ENCODE results near the gene CYP2W1. TPM values are rescaled to one million over a fixed set of nuclear protein-coding genes. Genes with fewer than 3 reads are reported as not detected.
A peak's percentile ranks its signal among the peaks of the same experiment; 100 is the strongest.
"Not testable (repeated sequence)": the region's sequence is repeated elsewhere in the genome, so short reads cannot be mapped to it uniquely, and the experiment has no call there.

CYP2W1 gene
- not detected for total RNA-seq

- ChIA-PET POLR2A (no interaction called here), CTCF (interaction anchor here (1.6 kb wide), 1 partner anchor 10 kb away, joined by 4 read pairs; no protein-coding TSS in a partner anchor)
- no peaks in the 10 kb centered on the region for H3K9me3 Mint-ChIP-seq (ENCODE audit: insufficient read depth)
- ATAC-seq (no peak), DNase-seq (no peak)
- no peaks in the 10 kb centered on the region for H3K4me1 Mint-ChIP-seq (ENCODE audit: low read depth)
- no peaks in the 10 kb centered on the region for H3K27me3 Mint-ChIP-seq (ENCODE audit: low read depth)
- no peak within 1 kb of the TSS for H3K4me3 Mint-ChIP-seq
- H3K36me3 Mint-ChIP-seq (ENCODE audit: low read depth) = no peaks in the 10 kb centered on the region
- no peak within 1 kb of the TSS for H3K27ac Mint-ChIP-seq
Observed at GRCh38 chr7:983004-983615, at the start of gene CYP2W1. CYP2W1 (plus strand) TSS chr7:983181; CDS start chr7:983212, 31 bp downstream.

GRCh38 chr7:934469-935163, 48.4 kb upstream of the CYP2W1 start:
- ChIA-PET CTCF (no interaction called here), POLR2A (no interaction called here)
- Mint-ChIP-seq H3K4me1 (ENCODE audit: low read depth) (peaks cover 22% of the 10 kb centered on the region), H3K27ac (no peak overlapping the region), H3K36me3 (ENCODE audit: low read depth) (peaks cover 13% of the 10 kb centered on the region), H3K9me3 (ENCODE audit: insufficient read depth) (no peaks in the 10 kb centered on the region), H3K27me3 (ENCODE audit: low read depth) (no peaks in the 10 kb centered on the region), H3K4me3 (no peak overlapping the region)
- DNase-seq (no peak), ATAC-seq (no peak)

- peaks cover 17% of the 10 kb centered on the region for H3K36me3 Mint-ChIP-seq (ENCODE audit: low read depth)
- ATAC-seq (no peak), DNase-seq (no peak)
- H3K4me3 Mint-ChIP-seq = no peak overlapping the region
- H3K9me3 Mint-ChIP-seq (ENCODE audit: insufficient read depth) = no peaks in the 10 kb centered on the region
- ChIA-PET POLR2A (no interaction called here), CTCF (no interaction called here)
- H3K27ac Mint-ChIP-seq = no peak overlapping the region
- H3K4me1 Mint-ChIP-seq (ENCODE audit: low read depth) = peaks cover 18% of the 10 kb centered on the region
- no peaks in the 10 kb centered on the region for H3K27me3 Mint-ChIP-seq (ENCODE audit: low read depth)
Observed at GRCh38 chr7:935164-935873, 47.7 kb upstream of the CYP2W1 start.

GRCh38 chr7:935874-936385, 47.1 kb upstream of the CYP2W1 start:
- no peak for ATAC-seq
- Mint-ChIP-seq H3K9me3 (ENCODE audit: insufficient read depth) (no peaks in the 10 kb centered on the region), H3K27ac (peak overlapping the region; percentile 66), H3K4me3 (no peak overlapping the region), H3K27me3 (ENCODE audit: low read depth) (no peaks in the 10 kb centered on the region), H3K4me1 (ENCODE audit: low read depth) (peaks cover 20% of the 10 kb centered on the region), H3K36me3 (ENCODE audit: low read depth) (peaks cover 20% of the 10 kb centered on the region)
- ChIA-PET CTCF (no interaction called here), POLR2A (no interaction called here)
- no peak for DNase-seq

GRCh38 chr7:936386-937054, 46.5 kb upstream of the CYP2W1 start:
- H3K9me3 Mint-ChIP-seq (ENCODE audit: insufficient read depth) = peaks cover 3% of the 10 kb centered on the region
- POLR2A ChIA-PET = no interaction called here
- peak; percentile 44 for DNase-seq
- no peak overlapping the region for H3K4me3 Mint-ChIP-seq
- H3K36me3 Mint-ChIP-seq (ENCODE audit: low read depth) = peaks cover 20% of the 10 kb centered on the region
- H3K27me3 Mint-ChIP-seq (ENCODE audit: low read depth) = no peaks in the 10 kb centered on the region
- peaks cover 20% of the 10 kb centered on the region for H3K4me1 Mint-ChIP-seq (ENCODE audit: low read depth)
- CTCF ChIA-PET = no interaction called here
- H3K27ac Mint-ChIP-seq = peak overlapping the region; percentile 66
- ATAC-seq = peak; percentile 71

GRCh38 chr7:937856-938484, 45.0 kb upstream of the CYP2W1 start:
- CTCF ChIA-PET = no interaction called here

GRCh38 chr7:938546-939185, 44.3 kb upstream of the CYP2W1 start:
- peaks cover 7% of the 10 kb centered on the region for H3K9me3 Mint-ChIP-seq (ENCODE audit: insufficient read depth)
- H3K27me3 Mint-ChIP-seq (ENCODE audit: low read depth) = peaks cover 4% of the 10 kb centered on the region
- ATAC-seq (no peak), DNase-seq (no peak)
- peaks cover 26% of the 10 kb centered on the region for H3K36me3 Mint-ChIP-seq (ENCODE audit: low read depth)
- H3K4me1 Mint-ChIP-seq (ENCODE audit: low read depth) = peaks cover 24% of the 10 kb centered on the region
- no peak overlapping the region for H3K4me3 Mint-ChIP-seq
- CTCF ChIA-PET = no interaction called here
- POLR2A ChIA-PET = interaction anchor here (1.8 kb wide), 1 partner anchor 15 kb away, joined by 6 read pairs; no protein-coding TSS in a partner anchor
- H3K27ac Mint-ChIP-seq = no peak overlapping the region

More at GRCh38 chr7:937856-938484, 45.0 kb upstream of the CYP2W1 start:
- H3K4me3 Mint-ChIP-seq = no peak overlapping the region
- H3K27ac Mint-ChIP-seq = no peak overlapping the region
- DNase-seq (no peak), ATAC-seq (no peak)
- peaks cover 4% of the 10 kb centered on the region for H3K27me3 Mint-ChIP-seq (ENCODE audit: low read depth)
- peaks cover 26% of the 10 kb centered on the region for H3K36me3 Mint-ChIP-seq (ENCODE audit: low read depth)
- H3K4me1 Mint-ChIP-seq (ENCODE audit: low read depth) = peaks cover 24% of the 10 kb centered on the region
- POLR2A ChIA-PET = interaction anchor here (1.8 kb wide), 1 partner anchor 14 kb away, joined by 6 read pairs; no protein-coding TSS in a partner anchor
- H3K9me3 Mint-ChIP-seq (ENCODE audit: insufficient read depth) = peaks cover 7% of the 10 kb centered on the region

- ChIA-PET CTCF (no interaction called here), POLR2A (no interaction called here)
- Mint-ChIP-seq H3K4me3 (no peak overlapping the region), H3K27ac (no peak overlapping the region), H3K9me3 (ENCODE audit: insufficient read depth) (peaks cover 7% of the 10 kb centered on the region), H3K36me3 (ENCODE audit: low read depth) (peaks cover 26% of the 10 kb centered on the region), H3K4me1 (ENCODE audit: low read depth) (peaks cover 24% of the 10 kb centered on the region), H3K27me3 (ENCODE audit: low read depth) (peaks cover 4% of the 10 kb centered on the region)
- ATAC-seq (no peak), DNase-seq (no peak)
Observed at GRCh38 chr7:939843-940242, 43.1 kb upstream of the CYP2W1 start.

- peaks cover 26% of the 10 kb centered on the region for H3K36me3 Mint-ChIP-seq (ENCODE audit: low read depth)
- no peak overlapping the region for H3K27ac Mint-ChIP-seq
- H3K9me3 Mint-ChIP-seq (ENCODE audit: insufficient read depth) = peaks cover 7% of the 10 kb centered on the region
- ChIA-PET POLR2A (interaction anchor here (0.6 kb wide), 1 partner anchor 350 kb away, joined by 3 read pairs; no protein-coding TSS in a partner anchor), CTCF (interaction anchor here (1.3 kb wide), 1 partner anchor 11 kb away, joined by 3 read pairs; no protein-coding TSS in a partner anchor)
- no peak for ATAC-seq
- peaks cover 23% of the 10 kb centered on the region for H3K4me1 Mint-ChIP-seq (ENCODE audit: low read depth)
- H3K4me3 Mint-ChIP-seq = no peak overlapping the region
- DNase-seq = no peak
- peaks cover 4% of the 10 kb centered on the region for H3K27me3 Mint-ChIP-seq (ENCODE audit: low read depth)
Observed at GRCh38 chr7:940599-941408, 42.2 kb upstream of the CYP2W1 start.

GRCh38 chr7:943793-944192, 39.2 kb upstream of the CYP2W1 start:
- peaks cover 17% of the 10 kb centered on the region for H3K36me3 Mint-ChIP-seq (ENCODE audit: low read depth)
- H3K9me3 Mint-ChIP-seq (ENCODE audit: insufficient read depth); H3K27ac Mint-ChIP-seq; CTCF ChIA-PET; H3K27me3 Mint-ChIP-seq (ENCODE audit: low read depth); DNase-seq; H3K4me1 Mint-ChIP-seq (ENCODE audit: low read depth); H3K4me3 Mint-ChIP-seq; POLR2A ChIA-PET; ATAC-seq: not testable (repeated sequence)
